G401.6 (cell line): Measurements from ENCODE around the gene PPP3CA.

Experiments used
- FAIRE-seq: peaks from 2 replicates; lab custom pipeline; 2012; peaks lifted over from hg19 to GRCh38; lab: Jason Lieb, UNC

Gene PPP3CA

GRCh38 chr4:101287324-101287723, 60.0 kb downstream of the PPP3CA start:
- FAIRE-seq = no peak

DNA sequence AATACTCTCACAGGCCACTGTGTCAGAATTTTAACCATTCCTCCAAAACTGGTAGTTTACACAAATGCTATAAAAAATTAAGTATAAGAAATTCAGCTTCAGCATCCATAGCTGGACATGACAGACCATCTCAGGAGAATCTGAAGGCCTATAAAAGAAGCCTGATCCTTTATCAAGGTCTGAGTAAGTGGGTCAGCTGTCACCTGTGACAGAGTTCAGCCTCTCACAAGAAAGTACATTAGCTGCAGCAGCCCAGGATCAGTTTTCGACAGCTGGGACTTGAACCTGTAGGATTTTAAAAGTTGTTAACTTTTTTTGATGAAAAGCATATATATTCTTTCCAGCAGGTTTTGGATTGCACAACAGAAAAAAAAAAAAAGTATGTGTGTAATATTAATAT, 60.7 kb downstream of the PPP3CA start:
- no peak for FAIRE-seq

DNA sequence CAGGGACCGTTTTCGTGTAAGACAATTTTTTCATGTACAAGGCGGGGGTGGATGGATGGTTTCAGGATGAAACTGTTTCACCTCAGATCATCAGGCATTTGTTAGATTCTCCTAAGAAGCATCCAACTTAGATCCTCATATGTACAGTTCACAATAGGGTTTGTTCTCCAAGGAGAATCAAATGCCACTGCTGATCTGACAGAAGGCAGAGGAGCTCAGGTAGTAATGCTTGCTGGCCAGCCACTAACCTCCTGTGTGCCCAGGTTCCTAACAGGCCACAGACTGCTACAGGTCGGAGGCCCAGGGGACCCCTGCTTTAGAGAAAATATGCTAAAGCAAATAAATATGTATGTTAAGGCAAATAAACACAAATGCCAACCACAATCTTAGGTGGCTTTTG, 61.3 kb downstream of the PPP3CA start:
- no peak for FAIRE-seq

DNA sequence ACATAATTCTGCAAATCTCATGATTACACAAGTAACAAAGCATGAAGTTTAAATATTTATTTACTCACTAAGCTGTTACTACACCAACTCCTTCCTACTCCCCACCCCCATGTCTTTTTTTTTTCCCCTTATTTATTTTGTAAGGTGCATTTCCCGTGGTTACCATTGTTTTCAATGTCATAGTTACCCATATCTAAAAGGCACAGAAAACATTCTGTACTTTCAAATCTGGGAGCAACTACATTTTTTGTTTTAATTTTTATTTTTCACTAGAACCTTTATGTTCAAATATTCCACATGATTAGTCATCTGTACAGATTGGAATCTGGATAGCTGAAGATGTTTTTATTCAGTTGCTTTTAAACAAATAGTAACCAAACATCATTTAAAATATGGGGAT, 62.8 kb downstream of the PPP3CA start:
- FAIRE-seq = no peak

GRCh38 chr4:101283434-101283833, 63.9 kb downstream of the PPP3CA start:
- no peak for FAIRE-seq

DNA sequence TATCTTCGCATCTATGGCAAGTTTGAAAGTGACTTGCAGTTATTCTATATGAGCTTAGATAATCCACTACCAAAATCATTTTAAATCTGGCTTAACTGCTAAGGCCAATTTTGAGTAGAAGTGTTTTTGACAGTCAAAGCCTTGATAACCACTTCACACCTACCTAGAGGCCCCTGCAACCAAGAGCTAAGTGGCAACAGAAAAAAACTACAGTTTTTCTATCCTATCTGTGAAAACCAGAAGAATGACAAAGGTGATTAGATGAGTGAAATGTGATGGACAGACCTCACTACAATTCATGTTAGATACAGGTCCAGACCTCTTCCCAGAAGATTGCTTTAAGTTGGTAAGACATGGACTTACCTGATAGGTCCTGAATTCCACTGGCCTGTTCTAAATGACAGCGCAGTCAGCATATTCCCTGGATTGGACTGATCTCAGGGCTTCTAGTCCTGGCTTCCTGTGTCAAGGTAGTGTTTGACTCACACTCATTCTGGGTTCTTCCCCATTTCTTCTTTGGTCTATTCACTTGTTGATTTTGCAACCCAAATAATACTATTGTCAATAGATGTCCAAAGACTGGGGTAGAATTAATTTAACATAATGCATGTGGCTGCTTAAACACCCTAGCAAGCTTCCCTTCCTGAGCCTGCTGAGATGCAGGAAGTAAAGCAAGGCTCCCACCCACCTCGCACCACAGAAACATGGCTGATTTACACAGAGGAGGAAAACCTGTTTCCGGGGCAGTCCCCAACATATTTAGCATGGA, 65.1 kb downstream of the PPP3CA start:
- FAIRE-seq = no peak

DNA sequence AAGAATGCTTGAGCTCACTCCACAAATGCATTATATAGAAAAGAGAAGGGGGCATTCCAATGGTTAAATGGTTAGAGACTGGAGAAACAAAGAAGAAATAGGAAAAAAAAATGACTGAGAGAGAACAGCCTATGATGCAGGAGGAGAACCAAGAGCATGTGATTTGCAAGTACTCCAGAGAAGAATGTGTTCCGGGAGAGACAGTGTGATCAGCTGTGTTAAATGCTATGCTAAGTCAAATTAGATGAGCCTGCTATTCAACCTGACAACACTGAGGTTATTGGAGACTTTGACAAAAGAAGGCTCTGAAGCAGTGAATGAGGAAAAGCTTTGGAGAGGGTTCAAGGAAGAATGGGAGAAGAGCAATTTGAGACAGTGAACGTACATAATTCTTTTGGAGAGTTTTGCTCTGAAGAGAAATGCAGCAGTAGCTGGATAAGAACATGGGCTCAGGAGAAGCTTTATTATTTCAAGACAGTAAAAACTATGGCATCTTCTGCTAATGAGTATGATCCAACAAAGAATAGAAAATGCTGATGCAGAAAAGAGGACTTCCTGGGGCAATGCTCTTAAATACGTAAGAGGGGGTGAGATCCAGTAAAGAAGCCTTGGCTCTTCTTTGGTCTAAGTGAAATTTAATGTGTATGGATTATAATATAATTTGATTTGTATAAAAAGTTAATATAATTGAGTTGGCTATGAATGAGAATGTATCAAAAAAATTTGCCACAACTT, 66.3 kb downstream of the PPP3CA start:
- FAIRE-seq = no peak

- FAIRE-seq = no peak
These were observed 67.9 kb downstream of the PPP3CA start for GRCh38 chr4:101279377-101279871.

DNA sequence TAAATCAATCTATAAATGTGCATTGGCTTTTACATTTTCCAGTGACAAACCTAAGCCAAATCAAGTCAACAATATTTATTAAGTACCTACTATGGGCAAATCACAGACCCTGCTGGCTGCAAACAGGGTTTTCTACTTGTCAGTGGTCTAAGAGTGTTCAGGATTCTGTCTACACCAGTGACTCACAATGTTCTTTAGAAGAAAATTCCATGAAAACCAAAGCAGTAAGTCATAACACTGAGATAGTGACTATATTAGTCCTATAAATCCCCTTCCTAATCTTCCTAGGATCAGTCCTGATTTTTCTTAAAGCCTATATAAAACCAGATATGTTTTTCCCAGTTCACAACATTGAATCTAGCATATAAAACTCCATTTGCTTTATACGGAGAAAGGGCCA, 69.7 kb downstream of the PPP3CA start:
- FAIRE-seq = no peak

GRCh38 chr4:101276661-101277060, 70.7 kb downstream of the PPP3CA start:
- no peak for FAIRE-seq

- FAIRE-seq = no peak
These were observed 72.2 kb downstream of the PPP3CA start for GRCh38 chr4:101274888-101275752.

DNA sequence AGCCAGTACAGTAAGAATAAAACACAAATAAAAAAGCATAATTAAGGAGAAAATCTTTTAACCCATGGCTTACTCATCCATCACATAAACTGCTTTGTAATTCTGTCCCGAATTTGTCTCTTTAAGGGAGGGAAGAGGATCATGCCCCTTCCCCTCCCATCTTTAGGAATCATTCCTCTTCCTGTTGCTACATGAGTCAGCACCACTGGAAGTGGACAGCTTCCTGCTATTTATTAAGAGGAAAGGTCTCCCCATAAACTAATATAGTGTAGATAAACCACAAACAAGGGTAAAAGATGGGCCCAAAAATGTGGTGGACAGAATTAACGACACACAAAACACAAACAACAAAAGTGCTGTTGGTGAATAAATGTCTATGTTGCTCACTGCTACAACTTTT, 75.8 kb downstream of the PPP3CA start:
- FAIRE-seq = no peak

DNA sequence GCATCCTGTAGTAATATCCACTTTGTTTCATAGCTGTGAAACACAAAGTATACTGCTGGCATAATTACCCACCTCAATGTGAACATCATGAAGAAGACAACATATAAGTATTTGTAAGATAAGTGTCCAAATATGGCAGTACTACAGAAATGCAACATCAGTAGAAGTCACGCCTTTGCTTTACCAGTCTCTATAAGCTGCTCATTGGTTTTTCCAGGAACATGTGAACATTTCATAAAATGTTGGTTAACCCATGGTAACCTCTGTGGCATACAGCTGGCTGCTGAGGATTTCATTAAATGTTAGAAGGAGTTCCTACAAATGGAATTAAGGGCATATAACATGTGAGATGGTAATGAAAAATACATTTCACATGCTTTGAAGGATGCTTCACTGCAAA, 77.6 kb downstream of the PPP3CA start:
- FAIRE-seq = no peak

- no peak for FAIRE-seq
These were observed 81.5 kb downstream of the PPP3CA start for GRCh38 chr4:101265816-101266172.

GRCh38 chr4:101264993-101265815, 82.1 kb downstream of the PPP3CA start:
- no peak for FAIRE-seq

GRCh38 chr4:101264512-101264911, 82.8 kb downstream of the PPP3CA start:
- no peak for FAIRE-seq

GRCh38 chr4:101262683-101263082, 84.6 kb downstream of the PPP3CA start:
- no peak for FAIRE-seq

GRCh38 chr4:101259876-101260275, 87.5 kb downstream of the PPP3CA start:
- FAIRE-seq = no peak

GRCh38 chr4:101258883-101259282, 88.4 kb downstream of the PPP3CA start:
- no peak for FAIRE-seq

DNA sequence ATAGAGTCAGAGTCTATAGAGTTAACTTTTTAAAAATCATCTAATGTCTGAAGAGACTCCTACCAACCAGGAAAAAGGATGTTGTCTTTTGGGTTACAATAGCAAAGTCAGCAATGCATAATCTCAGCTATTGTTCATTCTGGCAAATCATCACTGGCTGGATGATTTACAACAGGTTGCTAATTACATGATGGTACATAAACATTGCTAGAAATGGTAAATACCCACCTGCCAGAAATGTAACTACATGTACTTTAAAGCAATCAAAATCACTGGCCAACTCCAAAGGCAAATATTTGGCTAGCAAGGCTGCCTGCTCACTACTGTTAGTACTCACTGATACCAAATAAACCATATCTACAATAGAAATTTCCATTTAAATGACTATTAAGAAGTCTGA, 91.1 kb downstream of the PPP3CA start:
- FAIRE-seq = no peak

DNA sequence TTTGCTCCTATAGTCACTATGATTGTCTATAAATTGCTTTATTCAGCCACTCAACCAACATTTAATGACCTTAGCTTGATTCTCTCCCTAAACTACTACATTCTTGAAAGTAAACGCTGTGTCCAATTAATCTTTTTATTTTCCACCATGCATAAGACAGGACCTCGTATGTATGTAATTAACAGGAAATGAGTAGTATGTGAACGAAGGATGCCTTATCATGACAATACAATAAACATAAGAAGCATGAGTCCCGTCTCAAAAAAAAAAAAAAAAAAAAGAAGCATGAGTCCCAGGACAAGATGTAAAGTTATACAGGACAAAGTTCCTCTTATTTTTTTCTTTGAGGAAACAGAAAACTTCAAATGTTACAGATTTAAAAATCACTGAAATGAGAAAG, 92.5 kb downstream of the PPP3CA start:
- FAIRE-seq = no peak

GRCh38 chr4:101253121-101253520, 94.2 kb downstream of the PPP3CA start:
- no peak for FAIRE-seq
